Activated T-cell treated with anti-CD3 and anti-CD28 coated beads for 1 hour (primary cell): ENCODE data around the gene FAIM2.

ENCODE experiments used
- DNase-seq: peaks from one replicate; pipeline ENCODE4 v3.0.0-alpha.2; 2020; ENCODE audit warnings: low read depth

Gene FAIM2

GRCh38 chr12:49917166-49917787, 13.6 kb upstream of the FAIM2 start:
- DNase-seq: no peak

- no peak for DNase-seq
These were observed 12.6 kb upstream of the FAIM2 start for GRCh38 chr12:49916129-49916919.

- DNase-seq: no peak
These were observed 8.9 kb upstream of the FAIM2 start for GRCh38 chr12:49912345-49913255.

- DNase-seq: no peak
These were observed 7.5 kb upstream of the FAIM2 start for GRCh38 chr12:49911213-49911605.

- DNase-seq: no peak
These were observed 6.9 kb upstream of the FAIM2 start for GRCh38 chr12:49910331-49911212.

GRCh38 chr12:49909826-49910225, 6.1 kb upstream of the FAIM2 start:
- no peak for DNase-seq

- DNase-seq: no peak
These were observed 5.7 kb upstream of the FAIM2 start for GRCh38 chr12:49909356-49909755.

- DNase-seq: no peak
These were observed 3.7 kb upstream of the FAIM2 start for GRCh38 chr12:49907352-49907751.

GRCh38 chr12:49905718-49906314, 2.1 kb upstream of the FAIM2 start:
- DNase-seq: no peak

- no peak for DNase-seq
These were observed 901 bp upstream of the FAIM2 start for GRCh38 chr12:49904601-49905000.

- DNase-seq: no peak
These were observed 375 bp downstream of the FAIM2 start for GRCh38 chr12:49903351-49903699.

GRCh38 chr12:49902399-49903350, 1.0 kb downstream of the FAIM2 start:
- no peak for DNase-seq

GRCh38 chr12:49901986-49902385, 1.7 kb downstream of the FAIM2 start:
- DNase-seq: no peak

GRCh38 chr12:49901026-49901425, 2.7 kb downstream of the FAIM2 start:
- DNase-seq: no peak

- no peak for DNase-seq
These were observed 3.3 kb downstream of the FAIM2 start for GRCh38 chr12:49900371-49900770.

- DNase-seq: no peak
These were observed 3.8 kb downstream of the FAIM2 start for GRCh38 chr12:49899921-49900320.

- DNase-seq: no peak
These were observed 4.3 kb downstream of the FAIM2 start for GRCh38 chr12:49899286-49899843.

- DNase-seq: no peak
These were observed 6.4 kb downstream of the FAIM2 start for GRCh38 chr12:49897276-49897675.

- no peak for DNase-seq
These were observed 7.9 kb downstream of the FAIM2 start for GRCh38 chr12:49895773-49896172.

GRCh38 chr12:49894751-49895148, 8.9 kb downstream of the FAIM2 start:
- DNase-seq: no peak
